H1 (cell line): ENCODE results near the gene CBARP. TPM values are rescaled to one million over a fixed set of nuclear protein-coding genes. Genes with fewer than 3 reads are reported as not detected.

Experiments
- CTCF ChIA-PET: fragments of 300-600 bp; sonication (Branson Sonifier 250); formaldehyde crosslinking; loops from one replicate; lab custom pipeline; 2021; ENCODE audit not compliant: partially characterized antibody; lab: Charles Lee
- POLR2A ChIA-PET: fragments of 300-600 bp; sonication (Branson Sonifier 250); formaldehyde crosslinking; loops from one replicate; lab custom pipeline; 2021; ENCODE audit warnings: inconsistent platforms; ENCODE audit not compliant: partially characterized antibody; lab: Charles Lee
- DNase-seq, 2 experiments: peaks; one replicate each; pipeline versions ENCODE4 v3.0.0 to v3.0.0-alpha.2; 2010 to 2022; ENCODE audit warnings: low spot score in 2 of 2, low read depth in 1 of 2, mixed read lengths in 1 of 2
- FAIRE-seq: peaks from 2 replicates; lab custom pipeline; 2011; peaks lifted over from hg19 to GRCh38; lab: Jason Lieb, UNC
- H2AFZ ChIP-seq: 2 replicates; pipeline ENCODE4 v1.8.1; 2012; ENCODE audit warnings: low read length, inconsistent platforms
- H2AK5ac ChIP-seq: 2 replicates; pipeline ENCODE4 v1.6.1; 2013; ENCODE audit warnings: low read depth, low read length
- H2BK120ac ChIP-seq: replicated peaks from 2 replicates; pipeline ENCODE3; 2013; ENCODE audit warnings: low read depth, low read length, inconsistent platforms
- H2BK12ac ChIP-seq: 2 replicates; pipeline ENCODE4 v1.6.1; 2013; ENCODE audit warnings: low read depth, low read length
- H2BK15ac ChIP-seq: 2 replicates; pipeline ENCODE4 v1.6.1; 2013; ENCODE audit warnings: low read length
- H2BK20ac ChIP-seq: 2 replicates; pipeline ENCODE4 v1.6.1; 2013; ENCODE audit warnings: low read length
- H2BK5ac ChIP-seq: 2 replicates; pipeline ENCODE4 v1.6.1; 2013; ENCODE audit warnings: low read depth, low read length
- H3K14ac ChIP-seq: 2 replicates; pipeline ENCODE4 v1.6.1; 2013; ENCODE audit warnings: inconsistent platforms; ENCODE audit not compliant: insufficient read length
- H3K18ac ChIP-seq: 2 replicates; pipeline ENCODE4 v1.6.1; 2013; ENCODE audit warnings: low read length; ENCODE audit errors: extremely low read depth
- H3K23ac ChIP-seq: 2 replicates; pipeline ENCODE4 v1.6.1; 2013; ENCODE audit warnings: inconsistent platforms; ENCODE audit not compliant: insufficient read length
- H3K23me2 ChIP-seq: 2 replicates; pipeline ENCODE4 v1.6.1; 2013; ENCODE audit warnings: low read depth, low read length
- H3K27ac ChIP-seq: 2 replicates; pipeline ENCODE4 v1.6.1; 2011; ENCODE audit warnings: low read depth, low read length, inconsistent platforms
- H3K27me3 ChIP-seq, 4 experiments: replicated peaks in 1 of 4; 1 replicate in 1 of 4; 2 replicates in 3 of 4; pipeline versions ENCODE4 v1.6.1 to v1.8.1; 2011 to 2013; ENCODE audit warnings: low read length in 3 of 4, mild to moderate bottlenecking in 3 of 4, inconsistent platforms in 2 of 4, mixed read lengths in 2 of 4, moderate library complexity in 1 of 4; ENCODE audit not compliant: control insufficient read depth in 3 of 4, insufficient read depth in 3 of 4; ENCODE audit errors: extremely low read depth in 1 of 4
- H3K36me3 ChIP-seq, 4 experiments: 2 replicates each; pipeline versions ENCODE4 v1.6.1 to v1.8.1; 2011 to 2013; ENCODE audit warnings: mild to moderate bottlenecking in 4 of 4, low read length in 3 of 4, moderate library complexity in 2 of 4, control low read depth in 1 of 4, inconsistent platforms in 1 of 4; ENCODE audit not compliant: insufficient read depth in 4 of 4, control insufficient read depth in 2 of 4
- H3K4ac ChIP-seq: replicated peaks from 2 replicates; pipeline ENCODE3; 2013; ENCODE audit warnings: low read length, low read depth, mixed read lengths, inconsistent platforms; ENCODE audit not compliant: insufficient read length
- H3K4me1 ChIP-seq, 4 experiments: replicated peaks in 1 of 4; 1 replicate in 1 of 4; 2 replicates in 3 of 4; pipeline versions ENCODE4 v1.6.1 to v1.8.1; 2011 to 2013; ENCODE audit warnings: low read length in 3 of 4, inconsistent platforms in 2 of 4, mixed read lengths in 1 of 4; ENCODE audit not compliant: insufficient read depth in 4 of 4, control insufficient read depth in 3 of 4
- H3K4me2 ChIP-seq, 2 experiments: 2 replicates each; pipeline versions ENCODE4 v1.6.1 to v1.8.1; 2011 to 2013; ENCODE audit warnings: low read depth in 2 of 2, low read length in 2 of 2, control low read depth in 1 of 2, inconsistent platforms in 1 of 2, mild to moderate bottlenecking in 1 of 2; ENCODE audit not compliant: insufficient read depth in 1 of 2
- H3K4me3 ChIP-seq, 4 experiments: fragments of 200-600, 300-600 bp in 1 of 4; sonication (generic), shearing (Covaris generic), sonication (Bioruptor Twin) in 1 of 4; 2 replicates each; pipeline versions ENCODE4 v1.5.1 to v1.8.1; 2011 to 2016; ENCODE audit warnings: low read length in 4 of 4, low read depth in 3 of 4, control low read depth in 2 of 4, inconsistent platforms in 2 of 4, mild to moderate bottlenecking in 2 of 4, mixed read lengths in 1 of 4, moderate library complexity in 1 of 4; ENCODE audit not compliant: insufficient read depth in 2 of 4; ENCODE audit errors: extremely low read depth in 1 of 4
- H3K56ac ChIP-seq: replicated peaks from 2 replicates; pipeline ENCODE3; 2013; ENCODE audit warnings: low read depth, mild to moderate bottlenecking, mixed read lengths, low read length, inconsistent platforms; ENCODE audit not compliant: insufficient read length
- H3K79me1 ChIP-seq: 2 replicates; pipeline ENCODE4 v1.6.1; 2013; ENCODE audit warnings: low read depth, low read length, control low read depth
- H3K79me2 ChIP-seq, 2 experiments: 2 replicates each; pipeline versions ENCODE4 v1.6.1 to v1.8.1; 2012 to 2013; ENCODE audit warnings: low read length in 2 of 2, mild to moderate bottlenecking in 2 of 2, inconsistent platforms in 1 of 2; ENCODE audit not compliant: insufficient read depth in 2 of 2, control insufficient read depth in 1 of 2
- H3K9ac ChIP-seq, 4 experiments: replicated peaks in 1 of 4; 1 replicate in 1 of 4; 2 replicates in 3 of 4; pipeline versions ENCODE4 v1.6.1 to v1.8.1; 2011 to 2013; ENCODE audit warnings: low read depth in 3 of 4, low read length in 3 of 4, control low read depth in 2 of 4, mild to moderate bottlenecking in 2 of 4, moderate library complexity in 2 of 4, inconsistent platforms in 1 of 4; ENCODE audit errors: extremely low read depth in 1 of 4
- H3K9me3 ChIP-seq, 2 experiments: 2 replicates each; pipeline versions ENCODE4 v1.6.1 to v1.8.1; 2012 to 2013; ENCODE audit warnings: mild to moderate bottlenecking in 2 of 2, moderate library complexity in 2 of 2, control low read depth in 1 of 2, inconsistent platforms in 1 of 2, low read depth in 1 of 2, low read length in 1 of 2, mixed read lengths in 1 of 2; ENCODE audit not compliant: insufficient read depth in 2 of 2
- H4K20me1 ChIP-seq, 2 experiments: replicated peaks in 1 of 2; 2 replicates each; pipeline versions ENCODE3 to v1.8.1; 2011 to 2013; ENCODE audit warnings: inconsistent platforms in 2 of 2, low read length in 2 of 2, mild to moderate bottlenecking in 1 of 2; ENCODE audit not compliant: insufficient read depth in 2 of 2, control insufficient read depth in 1 of 2
- H4K5ac ChIP-seq: 2 replicates; pipeline ENCODE4 v1.6.1; 2013; ENCODE audit warnings: low read length, low read depth, mixed read lengths, inconsistent platforms; ENCODE audit not compliant: insufficient read length
- H4K8ac ChIP-seq: 2 replicates; pipeline ENCODE4 v1.8.0; 2013; ENCODE audit warnings: mild to moderate bottlenecking, moderate library complexity, low read length, inconsistent platforms; ENCODE audit not compliant: insufficient read depth; ENCODE audit errors: extremely low read depth
- H4K91ac ChIP-seq: replicated peaks from 2 replicates; pipeline ENCODE3; 2013; ENCODE audit warnings: low read length, mixed read lengths, inconsistent platforms; ENCODE audit not compliant: insufficient read length
- GABPA ChIP-seq: IDR thresholded peaks from 2 replicates; pipeline ENCODE4 v1.6.1; 2011; ENCODE audit warnings: mild to moderate bottlenecking, low read length, moderate library complexity, borderline replicate concordance; ENCODE audit not compliant: insufficient read depth
- JUND ChIP-seq: IDR thresholded peaks from 2 replicates; pipeline ENCODE4 v1.6.1; 2011; ENCODE audit warnings: mild to moderate bottlenecking, improper control_type of control experiment, low read length
- SRF ChIP-seq: IDR thresholded peaks from 2 replicates; pipeline ENCODE4 v1.6.1; 2011; ENCODE audit warnings: mild to moderate bottlenecking, low read depth, low read length, moderate library complexity
- WGBS, 2 experiments: shearing (Covaris generic) in 1 of 2; methylation state at CpG; one replicate each; pipeline versions ENCODE4 v1.1.6 to v1.1.7; 2013 to 2015; ENCODE audit warnings: low lambda C conversion rate in 2 of 2, mixed read lengths in 2 of 2, inconsistent platforms in 1 of 2, low coverage in 1 of 2, missing lambda C conversion rate in 1 of 2; ENCODE audit not compliant: insufficient replicate concordance in 2 of 2, insufficient coverage in 1 of 2, insufficient read length in 1 of 2; ENCODE audit errors: extremely low coverage in 1 of 2, missing lambda C conversion rate in 1 of 2; 5-methylcytosine and 5-hydroxymethylcytosine counted together
- polyA plus RNA-seq, 7 experiments: library from polyadenylated mRNA; depleted of rRNA in 3 of 7; stranded (reverse) in 5 of 7; unstranded in 2 of 7; fragments of >200 nt in 5 of 7; fragments of 200-250 nt in 2 of 7; gene quantifications; 1 replicate in 5 of 7; 2 replicates in 1 of 7; 4 replicates in 1 of 7; pipeline versions ENCODE4 v1.2.1 to v1.2.3, GENCODE V29; 2011 to 2013; ENCODE audit warnings: missing spikeins in 2 of 7, mixed read lengths in 2 of 7
- total RNA-seq: library from RNA; stranded (reverse); fragmentation: NEBNext Ultra II Directional; extraction: Animal tissue kit (Norgen Biotek cat#: 25700); gene quantifications from 2 replicates; pipeline ENCODE4 v1.2.1, GENCODE V29; 2021
- TF ChIP-seq, protein P1 (sequence below): IDR thresholded peaks from 2 replicates; pipeline ENCODE4 v1.6.1; 2012; ENCODE audit warnings: inconsistent platforms

Gene CBARP
- total and polyA plus RNA-seq, 2 of the 8 experiments (the other 6 are each of a cell fraction or from before 2014, with no cell fraction given): 4.9 to 14.7 TPM

GRCh38 chr19:1228161-1228957 is 9.4 kb downstream of the CBARP start:
- TF ChIP-seq SRF: 0 out of 2 replicates have a peak, but pooled peaks have one; percentile 21
- TF ChIP-seq GABPA: 0 out of 2 replicates have a peak, but pooled peaks have one; percentile 10
- TF ChIP-seq, protein P1, sequence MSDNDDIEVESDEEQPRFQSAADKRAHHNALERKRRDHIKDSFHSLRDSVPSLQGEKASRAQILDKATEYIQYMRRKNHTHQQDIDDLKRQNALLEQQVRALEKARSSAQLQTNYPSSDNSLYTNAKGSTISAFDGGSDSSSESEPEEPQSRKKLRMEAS: no peak
- no peak for TF ChIP-seq JUND
- peaks cover 8 to 15% of the 10 kb centered on the region in 2 experiments for H4K20me1 ChIP-seq
- H3K27ac ChIP-seq: no peak overlapping the region
- H2AFZ ChIP-seq: no peak overlapping the region
- H3K9ac ChIP-seq: no peak overlapping the region
- H3K23ac ChIP-seq: no peak overlapping the region
- no peak overlapping the region for H4K5ac ChIP-seq
- no peaks in the 10 kb centered on the region for H3K27me3 ChIP-seq
- H3K4me1 ChIP-seq: peaks cover 0 to 2% (median 0%) of the 10 kb centered on the region in 4 experiments; a peak in 2 of 7 replicates
- CTCF ChIA-PET: interaction anchor here (1.7 kb wide), 1 partner anchor 8 kb away, joined by 6 read pairs; no protein-coding TSS in a partner anchor
- DNase-seq (no peak), FAIRE-seq (no peak)
- no peak overlapping the region for H3K56ac ChIP-seq
- no peak overlapping the region for H3K4ac ChIP-seq
- H3K4me3 ChIP-seq: no peak overlapping the region
- peak overlapping the region; percentile 51; the same call in 1 of the 2 replicates for H4K8ac ChIP-seq
- no peaks in the 10 kb centered on the region for H3K23me2 ChIP-seq
- H3K14ac ChIP-seq: no peak overlapping the region
- no peak overlapping the region for H2BK5ac ChIP-seq
- H3K4me2 ChIP-seq: no peak overlapping the region
- H2BK20ac ChIP-seq: no peak overlapping the region
- no peaks in the 10 kb centered on the region for H3K79me2 ChIP-seq
- H2BK15ac ChIP-seq: no peak overlapping the region
- 96% methylated on average over 63 of the region's 100 CpGs; no CpG with 5 or more reads in 1 of the 2 experiments for WGBS, 2 experiments
- H3K9me3 ChIP-seq: no peaks in the 10 kb centered on the region
- no peak overlapping the region for H2BK12ac ChIP-seq
- no peaks in the 10 kb centered on the region; the same call in 1 of the 2 replicates for H3K79me1 ChIP-seq
- H3K18ac ChIP-seq: no peak overlapping the region
- POLR2A ChIA-PET: interaction anchor here (1.0 to 2.4 kb wide), 15 partner anchors 8 to 292 kb away, joined by 3 to 16 read pairs (median 4); partner anchors contain the start of genes ATP5F1D, CBARP and CIRBP
- H2BK120ac ChIP-seq: no peak overlapping the region
- H4K91ac ChIP-seq: no peak overlapping the region
- H2AK5ac ChIP-seq: no peak overlapping the region
- peaks cover 2 to 65% (median 4%) of the 10 kb centered on the region in 4 experiments; a peak in 6 of 8 replicates for H3K36me3 ChIP-seq
